ENCODE measurements around the gene TUB. TPM values are rescaled to one million over a fixed set of nuclear protein-coding genes. Genes with fewer than 3 reads are reported as not detected.

The TUB gene
- total and polyA plus RNA-seq, 2 of the 8 experiments (the other 6 are each of a cell fraction or from before 2014, with no cell fraction given) = 15.3 to 31.3 TPM

DNA sequence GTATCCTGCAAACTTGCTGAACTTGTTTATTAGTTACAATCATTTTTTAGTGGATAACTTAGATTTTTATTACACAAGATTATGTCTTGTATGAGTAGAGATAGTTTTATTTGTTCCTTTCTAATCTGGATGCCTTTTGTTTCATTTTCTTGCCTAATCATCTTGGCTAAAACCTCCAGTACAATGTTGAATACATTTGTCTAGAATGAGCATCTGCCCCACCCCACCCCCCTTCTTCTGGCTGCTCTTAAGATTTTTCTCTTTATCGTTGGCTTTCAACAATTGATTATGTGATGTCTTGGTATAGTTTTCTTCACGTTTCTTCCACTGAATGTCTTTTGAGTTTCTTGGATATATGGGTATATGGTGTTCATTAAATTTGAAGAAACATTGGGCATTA lies 37.3 kb upstream of the TUB start:
- no peaks in the 10 kb centered on the region for H3K36me3 ChIP-seq (ENCODE audit: control insufficient read depth in 2 of 4, insufficient read depth in 4 of 4, low read length in 3 of 4)
- CTCF ChIA-PET (ENCODE audit: partially characterized antibody) = interaction anchor here (1.6 to 31.7 kb wide), 5 partner anchors 9 to 47 kb away, joined by 4 to 1283 read pairs (median 43); partner anchors contain the start of gene TUB
- H3K79me1 ChIP-seq (ENCODE audit: low read depth, low read length) = no peaks in the 10 kb centered on the region
- no peak overlapping the region for H3K14ac ChIP-seq (ENCODE audit: insufficient read length)
- no peaks in the 10 kb centered on the region for H3K9me3 ChIP-seq (ENCODE audit: insufficient read depth in 2 of 2, low read depth in 1 of 2, low read length in 1 of 2)
- no peaks in the 10 kb centered on the region; a peak in 1 of 7 replicates for H3K4me1 ChIP-seq (replicated peaks in 1 of 4; ENCODE audit: control insufficient read depth in 3 of 4, insufficient read depth in 4 of 4, low read length in 3 of 4)
- TF ChIP-seq HDAC6 (IDR thresholded peaks at IDR 0.05; ENCODE audit: low read depth, low read length) (no peak), SUZ12 (IDR thresholded peaks at IDR 0.05; ENCODE audit: low read length) (no peak), SIX5 (IDR thresholded peaks at IDR 0.05; ENCODE audit: low read depth, low read length) (no peak), TEAD4 (IDR thresholded peaks at IDR 0.05; ENCODE audit: low read depth, low read length) (no peak), CBX5 (IDR thresholded peaks at IDR 0.05; ENCODE audit: low read depth, low read length) (no peak), SAP30 (IDR thresholded peaks at IDR 0.05; ENCODE audit: insufficient read depth, insufficient replicate concordance, low read length) (no peak), RAD21 (IDR thresholded peaks at IDR 0.05 in 1 of 2, conservative IDR thresholded peaks at IDR 0.05 in 1 of 2; ENCODE audit: low read depth in 2 of 2, low read length in 2 of 2) (no peak), KDM1A (IDR thresholded peaks at IDR 0.05; ENCODE audit: borderline replicate concordance, low read length) (no peak), EP300 (IDR thresholded peaks at IDR 0.05; ENCODE audit: borderline replicate concordance in 1 of 2, low read depth in 2 of 2, low read length in 2 of 2) (no peak), SRF (IDR thresholded peaks at IDR 0.05; ENCODE audit: low read depth, low read length) (no peak), TCF12 (IDR thresholded peaks at IDR 0.05; ENCODE audit: low read depth, low read length) (no peak), RBBP5 (IDR thresholded peaks at IDR 0.05; ENCODE audit: borderline replicate concordance, low read depth, low read length) (no peak), GABPA (IDR thresholded peaks at IDR 0.05; ENCODE audit: borderline replicate concordance, insufficient read depth, low read length) (no peak)
- H4K20me1 ChIP-seq (replicated peaks in 1 of 2; ENCODE audit: control insufficient read depth in 1 of 2, insufficient read depth in 2 of 2, low read length in 2 of 2) = no peaks in the 10 kb centered on the region
- H3K4me2 ChIP-seq (ENCODE audit: insufficient read depth in 1 of 2, low read depth in 2 of 2, low read length in 2 of 2) = no peak overlapping the region
- no peak overlapping the region for H4K8ac ChIP-seq (ENCODE audit: extremely low read depth, insufficient read depth, low read length)
- no peak overlapping the region for H4K91ac ChIP-seq (replicated peaks; ENCODE audit: insufficient read length, low read length)
- no peak overlapping the region for H3K56ac ChIP-seq (replicated peaks; ENCODE audit: insufficient read length, low read depth, low read length)
- no peak overlapping the region for H2BK15ac ChIP-seq (ENCODE audit: low read length)
- no peak overlapping the region for H4K5ac ChIP-seq (ENCODE audit: insufficient read length, low read depth, low read length)
- H2AFZ ChIP-seq (ENCODE audit: low read length) = no peak overlapping the region
- H3K27ac ChIP-seq (ENCODE audit: low read depth, low read length) = no peak overlapping the region
- no peak overlapping the region for H2BK20ac ChIP-seq (ENCODE audit: low read length)
- no peak overlapping the region for H2AK5ac ChIP-seq (ENCODE audit: low read depth, low read length)
- FAIRE-seq (no peak), DNase-seq (ENCODE audit: low read depth in 1 of 2, low spot score in 2 of 2) (no peak)
- no peak overlapping the region for H3K9ac ChIP-seq (replicated peaks in 1 of 4; ENCODE audit: extremely low read depth in 1 of 4, low read depth in 3 of 4, low read length in 3 of 4)
- H3K18ac ChIP-seq (ENCODE audit: extremely low read depth, low read length) = no peak overlapping the region
- no peaks in the 10 kb centered on the region for H3K79me2 ChIP-seq (ENCODE audit: control insufficient read depth in 1 of 2, insufficient read depth in 2 of 2, low read length in 2 of 2)
- no peak overlapping the region for H2BK120ac ChIP-seq (replicated peaks; ENCODE audit: low read depth, low read length)
- H2BK5ac ChIP-seq (ENCODE audit: low read depth, low read length) = no peak overlapping the region
- WGBS, 2 experiments (ENCODE audit: extremely low coverage in 1 of 2, insufficient coverage in 1 of 2, insufficient read length in 1 of 2, insufficient replicate concordance in 2 of 2, low coverage in 1 of 2, low lambda C conversion rate in 2 of 2, missing lambda C conversion rate in 1 of 2) = 87% methylated on average over 2 of the region's 2 CpGs; no CpG with 5 or more reads in 1 of the 2 experiments
- no peak overlapping the region for H2BK12ac ChIP-seq (ENCODE audit: low read depth, low read length)
- no peak overlapping the region for H3K23ac ChIP-seq (ENCODE audit: insufficient read length)
- POLR2A ChIA-PET (ENCODE audit: partially characterized antibody) = interaction anchor here (1.6 kb wide), 1 partner anchor 45 kb away, joined by 3 read pairs; no protein-coding TSS in a partner anchor
- H3K4me3 ChIP-seq (ENCODE audit: extremely low read depth in 1 of 4, insufficient read depth in 2 of 4, low read depth in 3 of 4, low read length in 4 of 4) = no peak overlapping the region
- no peak overlapping the region for H3K4ac ChIP-seq (replicated peaks; ENCODE audit: insufficient read length, low read depth, low read length)
- H3K23me2 ChIP-seq (ENCODE audit: low read depth, low read length) = no peaks in the 10 kb centered on the region
- H3K27me3 ChIP-seq (replicated peaks in 1 of 4; ENCODE audit: control insufficient read depth in 3 of 4, extremely low read depth in 1 of 4, insufficient read depth in 3 of 4, low read length in 3 of 4) = no peaks in the 10 kb centered on the region; a peak in 1 of 7 replicates
